H1 (cell line): Measurements from ENCODE around the gene ZNF692. TPM values are rescaled to one million over a fixed set of nuclear protein-coding genes. Genes with fewer than 3 reads are reported as not detected.
"Not testable (repeated sequence)": the region's sequence is repeated elsewhere in the genome, so short reads cannot be mapped to it uniquely, and the experiment has no call there.

Source experiments
- CTCF ChIA-PET: fragments of 300-600 bp; sonication (Branson Sonifier 250); formaldehyde crosslinking; loops from one replicate; lab custom pipeline; 2021; ENCODE audit not compliant: partially characterized antibody; lab: Charles Lee
- POLR2A ChIA-PET: fragments of 300-600 bp; sonication (Branson Sonifier 250); formaldehyde crosslinking; loops from one replicate; lab custom pipeline; 2021; ENCODE audit warnings: inconsistent platforms; ENCODE audit not compliant: partially characterized antibody; lab: Charles Lee
- DNase-seq, 2 experiments: peaks; one replicate each; pipeline versions ENCODE4 v3.0.0 to v3.0.0-alpha.2; 2010 to 2022; ENCODE audit warnings: low spot score in 2 of 2, low read depth in 1 of 2, mixed read lengths in 1 of 2
- FAIRE-seq: peaks from 2 replicates; lab custom pipeline; 2011; peaks lifted over from hg19 to GRCh38; lab: Jason Lieb, UNC
- H2AFZ ChIP-seq: 2 replicates; pipeline ENCODE4 v1.8.1; 2012; ENCODE audit warnings: low read length, inconsistent platforms
- H2AK5ac ChIP-seq: 2 replicates; pipeline ENCODE4 v1.6.1; 2013; ENCODE audit warnings: low read depth, low read length
- H2BK120ac ChIP-seq: replicated peaks from 2 replicates; pipeline ENCODE3; 2013; ENCODE audit warnings: low read depth, low read length, inconsistent platforms
- H2BK12ac ChIP-seq: 2 replicates; pipeline ENCODE4 v1.6.1; 2013; ENCODE audit warnings: low read depth, low read length
- H2BK15ac ChIP-seq: 2 replicates; pipeline ENCODE4 v1.6.1; 2013; ENCODE audit warnings: low read length
- H2BK20ac ChIP-seq: 2 replicates; pipeline ENCODE4 v1.6.1; 2013; ENCODE audit warnings: low read length
- H2BK5ac ChIP-seq: 2 replicates; pipeline ENCODE4 v1.6.1; 2013; ENCODE audit warnings: low read depth, low read length
- H3K14ac ChIP-seq: 2 replicates; pipeline ENCODE4 v1.6.1; 2013; ENCODE audit warnings: inconsistent platforms; ENCODE audit not compliant: insufficient read length
- H3K18ac ChIP-seq: 2 replicates; pipeline ENCODE4 v1.6.1; 2013; ENCODE audit warnings: low read length; ENCODE audit errors: extremely low read depth
- H3K23ac ChIP-seq: 2 replicates; pipeline ENCODE4 v1.6.1; 2013; ENCODE audit warnings: inconsistent platforms; ENCODE audit not compliant: insufficient read length
- H3K23me2 ChIP-seq: 2 replicates; pipeline ENCODE4 v1.6.1; 2013; ENCODE audit warnings: low read depth, low read length
- H3K27ac ChIP-seq: 2 replicates; pipeline ENCODE4 v1.6.1; 2011; ENCODE audit warnings: low read depth, low read length, inconsistent platforms
- H3K27me3 ChIP-seq, 4 experiments: replicated peaks in 1 of 4; 1 replicate in 1 of 4; 2 replicates in 3 of 4; pipeline versions ENCODE4 v1.6.1 to v1.8.1; 2011 to 2013; ENCODE audit warnings: low read length in 3 of 4, mild to moderate bottlenecking in 3 of 4, inconsistent platforms in 2 of 4, mixed read lengths in 2 of 4, moderate library complexity in 1 of 4; ENCODE audit not compliant: control insufficient read depth in 3 of 4, insufficient read depth in 3 of 4; ENCODE audit errors: extremely low read depth in 1 of 4
- H3K36me3 ChIP-seq, 4 experiments: 2 replicates each; pipeline versions ENCODE4 v1.6.1 to v1.8.1; 2011 to 2013; ENCODE audit warnings: mild to moderate bottlenecking in 4 of 4, low read length in 3 of 4, moderate library complexity in 2 of 4, control low read depth in 1 of 4, inconsistent platforms in 1 of 4; ENCODE audit not compliant: insufficient read depth in 4 of 4, control insufficient read depth in 2 of 4
- H3K4ac ChIP-seq: replicated peaks from 2 replicates; pipeline ENCODE3; 2013; ENCODE audit warnings: low read length, low read depth, mixed read lengths, inconsistent platforms; ENCODE audit not compliant: insufficient read length
- H3K4me1 ChIP-seq, 4 experiments: replicated peaks in 1 of 4; 1 replicate in 1 of 4; 2 replicates in 3 of 4; pipeline versions ENCODE4 v1.6.1 to v1.8.1; 2011 to 2013; ENCODE audit warnings: low read length in 3 of 4, inconsistent platforms in 2 of 4, mixed read lengths in 1 of 4; ENCODE audit not compliant: insufficient read depth in 4 of 4, control insufficient read depth in 3 of 4
- H3K4me2 ChIP-seq, 2 experiments: 2 replicates each; pipeline versions ENCODE4 v1.6.1 to v1.8.1; 2011 to 2013; ENCODE audit warnings: low read depth in 2 of 2, low read length in 2 of 2, control low read depth in 1 of 2, inconsistent platforms in 1 of 2, mild to moderate bottlenecking in 1 of 2; ENCODE audit not compliant: insufficient read depth in 1 of 2
- H3K4me3 ChIP-seq, 4 experiments: fragments of 200-600, 300-600 bp in 1 of 4; sonication (generic), shearing (Covaris generic), sonication (Bioruptor Twin) in 1 of 4; 2 replicates each; pipeline versions ENCODE4 v1.5.1 to v1.8.1; 2011 to 2016; ENCODE audit warnings: low read length in 4 of 4, low read depth in 3 of 4, control low read depth in 2 of 4, inconsistent platforms in 2 of 4, mild to moderate bottlenecking in 2 of 4, mixed read lengths in 1 of 4, moderate library complexity in 1 of 4; ENCODE audit not compliant: insufficient read depth in 2 of 4; ENCODE audit errors: extremely low read depth in 1 of 4
- H3K56ac ChIP-seq: replicated peaks from 2 replicates; pipeline ENCODE3; 2013; ENCODE audit warnings: low read depth, mild to moderate bottlenecking, mixed read lengths, low read length, inconsistent platforms; ENCODE audit not compliant: insufficient read length
- H3K79me1 ChIP-seq: 2 replicates; pipeline ENCODE4 v1.6.1; 2013; ENCODE audit warnings: low read depth, low read length, control low read depth
- H3K79me2 ChIP-seq, 2 experiments: 2 replicates each; pipeline versions ENCODE4 v1.6.1 to v1.8.1; 2012 to 2013; ENCODE audit warnings: low read length in 2 of 2, mild to moderate bottlenecking in 2 of 2, inconsistent platforms in 1 of 2; ENCODE audit not compliant: insufficient read depth in 2 of 2, control insufficient read depth in 1 of 2
- H3K9ac ChIP-seq, 4 experiments: replicated peaks in 1 of 4; 1 replicate in 1 of 4; 2 replicates in 3 of 4; pipeline versions ENCODE4 v1.6.1 to v1.8.1; 2011 to 2013; ENCODE audit warnings: low read depth in 3 of 4, low read length in 3 of 4, control low read depth in 2 of 4, mild to moderate bottlenecking in 2 of 4, moderate library complexity in 2 of 4, inconsistent platforms in 1 of 4; ENCODE audit errors: extremely low read depth in 1 of 4
- H3K9me3 ChIP-seq, 2 experiments: 2 replicates each; pipeline versions ENCODE4 v1.6.1 to v1.8.1; 2012 to 2013; ENCODE audit warnings: mild to moderate bottlenecking in 2 of 2, moderate library complexity in 2 of 2, control low read depth in 1 of 2, inconsistent platforms in 1 of 2, low read depth in 1 of 2, low read length in 1 of 2, mixed read lengths in 1 of 2; ENCODE audit not compliant: insufficient read depth in 2 of 2
- H4K20me1 ChIP-seq, 2 experiments: replicated peaks in 1 of 2; 2 replicates each; pipeline versions ENCODE3 to v1.8.1; 2011 to 2013; ENCODE audit warnings: inconsistent platforms in 2 of 2, low read length in 2 of 2, mild to moderate bottlenecking in 1 of 2; ENCODE audit not compliant: insufficient read depth in 2 of 2, control insufficient read depth in 1 of 2
- H4K5ac ChIP-seq: 2 replicates; pipeline ENCODE4 v1.6.1; 2013; ENCODE audit warnings: low read length, low read depth, mixed read lengths, inconsistent platforms; ENCODE audit not compliant: insufficient read length
- H4K8ac ChIP-seq: 2 replicates; pipeline ENCODE4 v1.8.0; 2013; ENCODE audit warnings: mild to moderate bottlenecking, moderate library complexity, low read length, inconsistent platforms; ENCODE audit not compliant: insufficient read depth; ENCODE audit errors: extremely low read depth
- H4K91ac ChIP-seq: replicated peaks from 2 replicates; pipeline ENCODE3; 2013; ENCODE audit warnings: low read length, mixed read lengths, inconsistent platforms; ENCODE audit not compliant: insufficient read length
- WGBS, 2 experiments: shearing (Covaris generic) in 1 of 2; methylation state at CpG; one replicate each; pipeline versions ENCODE4 v1.1.6 to v1.1.7; 2013 to 2015; ENCODE audit warnings: low lambda C conversion rate in 2 of 2, mixed read lengths in 2 of 2, inconsistent platforms in 1 of 2, low coverage in 1 of 2, missing lambda C conversion rate in 1 of 2; ENCODE audit not compliant: insufficient replicate concordance in 2 of 2, insufficient coverage in 1 of 2, insufficient read length in 1 of 2; ENCODE audit errors: extremely low coverage in 1 of 2, missing lambda C conversion rate in 1 of 2; 5-methylcytosine and 5-hydroxymethylcytosine counted together
- polyA plus RNA-seq, 7 experiments: library from polyadenylated mRNA; depleted of rRNA in 3 of 7; stranded (reverse) in 5 of 7; unstranded in 2 of 7; fragments of >200 nt in 5 of 7; fragments of 200-250 nt in 2 of 7; gene quantifications; 1 replicate in 5 of 7; 2 replicates in 1 of 7; 4 replicates in 1 of 7; pipeline versions ENCODE4 v1.2.1 to v1.2.3, GENCODE V29; 2011 to 2013; ENCODE audit warnings: missing spikeins in 2 of 7, mixed read lengths in 2 of 7
- total RNA-seq: library from RNA; stranded (reverse); fragmentation: NEBNext Ultra II Directional; extraction: Animal tissue kit (Norgen Biotek cat#: 25700); gene quantifications from 2 replicates; pipeline ENCODE4 v1.2.1, GENCODE V29; 2021

ZNF692 gene
- total and polyA plus RNA-seq, 2 of the 8 experiments (the other 6 are each of a cell fraction or from before 2014, with no cell fraction given), result 38.4 to 52.3 TPM

DNA sequence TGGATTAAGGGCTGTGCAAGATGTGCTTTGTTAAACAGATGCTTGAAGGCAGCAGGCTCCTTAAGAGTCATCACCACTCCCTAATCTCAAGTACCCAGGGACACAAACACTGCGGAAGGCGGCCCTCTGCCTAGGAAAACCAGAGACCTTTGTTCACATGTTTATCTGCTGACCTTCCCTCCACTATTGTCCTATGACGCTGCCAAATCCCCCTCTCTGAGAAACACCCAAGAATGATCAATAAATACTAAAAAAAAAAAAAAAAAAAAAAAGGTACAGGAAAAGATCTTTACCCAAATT is 28.2 kb downstream of the ZNF692 start:
- H3K4me1 ChIP-seq, H4K5ac ChIP-seq, H4K91ac ChIP-seq, H3K9me3 ChIP-seq, H2BK15ac ChIP-seq, H3K56ac ChIP-seq, H3K79me1 ChIP-seq, H3K4ac ChIP-seq, H3K18ac ChIP-seq, H3K27me3 ChIP-seq, H3K14ac ChIP-seq, H3K23ac ChIP-seq, H2AFZ ChIP-seq, H2BK5ac ChIP-seq, POLR2A ChIA-PET, H3K9ac ChIP-seq, DNase-seq, H3K79me2 ChIP-seq, H4K20me1 ChIP-seq, H2BK12ac ChIP-seq, H3K27ac ChIP-seq, H2BK20ac ChIP-seq, H3K36me3 ChIP-seq, H2AK5ac ChIP-seq, H3K4me3 ChIP-seq, FAIRE-seq, H3K4me2 ChIP-seq, H4K8ac ChIP-seq, H3K23me2 ChIP-seq, H2BK120ac ChIP-seq: not testable (repeated sequence)
- 73% methylated on average over 3 of the region's 3 CpGs; no CpG with 5 or more reads in 1 of the 2 experiments for WGBS, 2 experiments
- CTCF ChIA-PET, result interaction anchor here (0.7 to 1.6 kb wide), 2 partner anchors 8 to 27 kb away, joined by 3 to 5 read pairs; no protein-coding TSS in a partner anchor
